Epithelial cell of alveolus of lung (primary cell): ENCODE results near the gene RASL11A. TPM values are rescaled to one million over a fixed set of nuclear protein-coding genes. Genes with fewer than 3 reads are reported as not detected.

ENCODE experiments used
- total RNA-seq: library from RNA; depleted of rRNA; stranded (reverse); fragments of >200 nt; gene quantifications from 2 replicates; pipeline ENCODE4 v1.2.1, GENCODE V29; 2015

Gene RASL11A, protein sequence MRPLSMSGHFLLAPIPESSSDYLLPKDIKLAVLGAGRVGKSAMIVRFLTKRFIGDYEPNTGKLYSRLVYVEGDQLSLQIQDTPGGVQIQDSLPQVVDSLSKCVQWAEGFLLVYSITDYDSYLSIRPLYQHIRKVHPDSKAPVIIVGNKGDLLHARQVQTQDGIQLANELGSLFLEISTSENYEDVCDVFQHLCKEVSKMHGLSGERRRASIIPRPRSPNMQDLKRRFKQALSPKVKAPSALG
- 4.1 and 116 TPM in 2 replicates for total RNA-seq

GRCh38 chr13:27270594-27271520 lies at the start of gene RASL11A:
Gene RASL11A, plus strand, starts transcription at chr13:27270830. Its CDS starts 115 bp downstream, at chr13:27270945.

GRCh38 chr13:27251166-27252091 lies 19.2 kb upstream of the RASL11A start, which contains the start of gene RPL21:
Gene RPL21, plus strand, starts transcription at chr13:27251558. Its CDS starts 2,219 bp downstream, at chr13:27253777.

Other genes starting within 250 kb of the RASL11A start
- gene USP12, start 99.0 kb upstream of the RASL11A start, total RNA-seq: 10.2 and 24.0 TPM in 2 replicates
- 1,228 and 1,673 TPM in 2 replicates for gene RPL21, start 19.3 kb upstream of the RASL11A start, total RNA-seq
- gene GTF3A, start 153.8 kb downstream of the RASL11A start, total RNA-seq: 77.1 and 137 TPM in 2 replicates
- gene MTIF3, start 179.7 kb downstream of the RASL11A start, total RNA-seq: 38.0 and 48.5 TPM in 2 replicates